Measurements from ENCODE around the gene SLCO2A1. TPM values are rescaled to one million over a fixed set of nuclear protein-coding genes. Genes with fewer than 3 reads are reported as not detected.
"Not testable (repeated sequence)": the region's sequence is repeated elsewhere in the genome, so short reads cannot be mapped to it uniquely, and the experiment has no call there.

The SLCO2A1 gene
- under 1 TPM in 1 of 2 donors, not detected in 1; 0.10 TPM for total RNA-seq

GRCh38 chr3:134029734-134030378 lies at the start of gene SLCO2A1:
Gene SLCO2A1, minus strand, starts transcription at chr3:134029925. Its CDS starts 123 bp downstream, at chr3:134029802.
- DNase-seq: peak; percentile 23 to 32
- peaks cover 4% of the 10 kb centered on the region for H3K4me1 Mint-ChIP-seq (ENCODE audit: low read depth)
- H3K27ac Mint-ChIP-seq: no peak within 1 kb of the TSS
- no peaks in the 10 kb centered on the region for H3K9me3 Mint-ChIP-seq
- H3K4me3 Mint-ChIP-seq: peak within 1 kb of the TSS; percentile 66 to 82
- peaks cover 47% of the 10 kb centered on the region for H3K27me3 Mint-ChIP-seq (ENCODE audit: low read depth)
- ATAC-seq (replicated peaks in 1 of 2): peak; percentile 47 to 69
- no peaks in the 10 kb centered on the region for H3K36me3 Mint-ChIP-seq (ENCODE audit: insufficient read depth in 2 of 2)

DNA sequence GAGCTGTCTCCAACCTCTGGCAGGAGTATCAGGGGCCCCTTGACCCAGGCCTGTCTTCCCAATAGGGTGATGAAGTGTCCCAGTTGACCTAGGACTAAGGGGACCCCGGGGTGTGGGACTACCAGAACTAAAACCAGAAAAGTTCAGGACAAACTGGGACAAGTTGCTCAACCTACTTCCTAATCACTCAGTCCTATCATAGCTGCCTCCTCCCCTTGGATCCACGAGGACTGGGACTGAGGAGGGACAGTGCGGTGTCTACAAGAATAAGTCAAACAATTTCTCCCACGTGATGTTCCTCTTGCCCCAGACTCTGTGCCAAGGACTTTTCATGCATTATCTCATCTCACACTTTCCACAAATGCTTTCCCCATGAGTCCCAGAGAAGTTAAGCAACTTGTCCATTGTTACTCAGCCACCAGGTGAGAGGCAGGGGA lies 49.4 kb upstream of the SLCO2A1 start:
- H3K4me3 Mint-ChIP-seq: no peak overlapping the region
- peaks cover 5% of the 10 kb centered on the region for H3K27me3 Mint-ChIP-seq (ENCODE audit: low read depth)
- DNase-seq: no peak
- no peak overlapping the region for H3K27ac Mint-ChIP-seq
- ATAC-seq (replicated peaks in 1 of 2): no peak
- H3K36me3 Mint-ChIP-seq (ENCODE audit: insufficient read depth in 2 of 2): no peaks in the 10 kb centered on the region
- no peaks in the 10 kb centered on the region for H3K4me1 Mint-ChIP-seq (ENCODE audit: low read depth)
- H3K9me3 Mint-ChIP-seq: no peaks in the 10 kb centered on the region

DNA sequence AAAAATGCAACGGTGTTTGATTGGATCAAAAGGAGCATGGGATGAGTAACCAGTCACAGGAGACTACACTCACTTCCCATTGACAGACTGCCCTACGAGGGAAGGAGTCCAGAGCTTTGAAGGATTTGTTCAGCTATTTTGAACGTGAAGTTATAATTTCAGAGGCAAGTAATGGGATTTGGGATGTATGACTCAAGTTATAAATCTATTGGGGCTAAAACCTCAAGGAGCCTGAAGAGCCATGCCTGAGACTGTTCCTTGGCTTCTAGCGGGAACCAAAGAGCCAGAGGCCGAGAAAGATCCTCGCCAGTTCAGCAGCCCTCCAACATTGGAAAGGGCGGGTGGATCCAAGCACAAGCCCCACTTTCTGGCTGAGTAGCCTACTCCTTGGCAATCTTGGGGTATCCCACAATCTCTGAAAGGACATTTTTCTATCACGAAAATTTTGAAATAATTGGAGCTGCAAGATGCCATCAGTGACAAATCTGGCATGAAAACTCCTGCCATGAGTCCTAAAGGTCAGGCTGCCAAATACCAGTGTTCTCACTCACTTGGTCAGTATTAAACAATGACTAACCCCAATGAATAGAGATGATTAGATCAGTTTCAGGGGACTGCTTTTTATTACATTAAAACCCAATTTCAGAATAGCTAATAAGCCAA lies 48.6 kb upstream of the SLCO2A1 start:
- Mint-ChIP-seq H3K4me1 (ENCODE audit: low read depth) (no peaks in the 10 kb centered on the region), H3K27me3 (ENCODE audit: low read depth) (peaks cover 5% of the 10 kb centered on the region), H3K4me3 (no peak overlapping the region), H3K9me3 (no peaks in the 10 kb centered on the region), H3K36me3 (ENCODE audit: insufficient read depth in 2 of 2) (no peaks in the 10 kb centered on the region), H3K27ac (no peak overlapping the region)
- ATAC-seq (replicated peaks in 1 of 2): no peak
- no peak for DNase-seq

GRCh38 chr3:134077649-134078161 lies 48.0 kb upstream of the SLCO2A1 start:
- Mint-ChIP-seq H3K36me3 (ENCODE audit: insufficient read depth in 2 of 2) (no peaks in the 10 kb centered on the region), H3K4me3 (no peak overlapping the region), H3K9me3 (no peaks in the 10 kb centered on the region), H3K27me3 (ENCODE audit: low read depth) (peaks cover 5% of the 10 kb centered on the region), H3K27ac (no peak overlapping the region), H3K4me1 (ENCODE audit: low read depth) (no peaks in the 10 kb centered on the region)
- DNase-seq (no peak), ATAC-seq (replicated peaks in 1 of 2) (no peak)

DNA sequence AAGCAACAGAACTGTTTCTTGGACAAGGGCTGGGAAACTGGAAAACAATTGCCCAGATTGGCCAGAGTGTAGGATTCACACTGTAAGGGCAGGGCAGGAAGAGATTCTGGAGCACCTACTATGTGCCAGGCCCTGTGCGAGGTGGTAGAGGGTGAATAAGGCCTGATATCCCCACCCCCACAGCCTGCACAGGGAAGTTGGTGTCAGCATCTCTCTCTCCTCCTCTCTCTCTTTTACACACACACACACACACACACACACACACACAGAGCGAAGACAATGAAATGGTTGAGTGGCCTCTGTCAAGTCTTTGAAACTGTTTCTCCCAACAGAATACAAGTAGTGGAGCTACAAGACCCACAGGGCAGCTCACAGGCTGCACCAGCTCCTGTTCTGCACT lies 47.1 kb upstream of the SLCO2A1 start:
- Mint-ChIP-seq H3K9me3 (no peaks in the 10 kb centered on the region), H3K36me3 (ENCODE audit: insufficient read depth in 2 of 2) (no peaks in the 10 kb centered on the region), H3K4me1 (ENCODE audit: low read depth) (no peaks in the 10 kb centered on the region), H3K27ac (no peak overlapping the region), H3K4me3 (no peak overlapping the region), H3K27me3 (ENCODE audit: low read depth) (peaks cover 5% of the 10 kb centered on the region)
- ATAC-seq (replicated peaks in 1 of 2): no peak
- no peak for DNase-seq

- no peaks in the 10 kb centered on the region for H3K4me1 Mint-ChIP-seq (ENCODE audit: low read depth)
- no peaks in the 10 kb centered on the region for H3K9me3 Mint-ChIP-seq
- H3K4me3 Mint-ChIP-seq: no peak overlapping the region
- ATAC-seq (replicated peaks in 1 of 2) (no peak), DNase-seq (no peak)
- no peak overlapping the region for H3K27ac Mint-ChIP-seq
- peaks cover 5% of the 10 kb centered on the region for H3K27me3 Mint-ChIP-seq (ENCODE audit: low read depth)
- H3K36me3 Mint-ChIP-seq (ENCODE audit: insufficient read depth in 2 of 2): no peaks in the 10 kb centered on the region
These were observed 46.1 kb upstream of the SLCO2A1 start for GRCh38 chr3:134075846-134076245.

- Mint-ChIP-seq H3K36me3 (ENCODE audit: insufficient read depth in 2 of 2) (no peaks in the 10 kb centered on the region), H3K4me3 (no peak overlapping the region), H3K4me1 (ENCODE audit: low read depth) (no peaks in the 10 kb centered on the region), H3K27me3 (ENCODE audit: low read depth) (peaks cover 5% of the 10 kb centered on the region), H3K9me3 (no peaks in the 10 kb centered on the region), H3K27ac (no peak overlapping the region)
- ATAC-seq (replicated peaks in 1 of 2) (no peak), DNase-seq (no peak)
These were observed 45.8 kb upstream of the SLCO2A1 start for GRCh38 chr3:134075568-134075825.

DNA sequence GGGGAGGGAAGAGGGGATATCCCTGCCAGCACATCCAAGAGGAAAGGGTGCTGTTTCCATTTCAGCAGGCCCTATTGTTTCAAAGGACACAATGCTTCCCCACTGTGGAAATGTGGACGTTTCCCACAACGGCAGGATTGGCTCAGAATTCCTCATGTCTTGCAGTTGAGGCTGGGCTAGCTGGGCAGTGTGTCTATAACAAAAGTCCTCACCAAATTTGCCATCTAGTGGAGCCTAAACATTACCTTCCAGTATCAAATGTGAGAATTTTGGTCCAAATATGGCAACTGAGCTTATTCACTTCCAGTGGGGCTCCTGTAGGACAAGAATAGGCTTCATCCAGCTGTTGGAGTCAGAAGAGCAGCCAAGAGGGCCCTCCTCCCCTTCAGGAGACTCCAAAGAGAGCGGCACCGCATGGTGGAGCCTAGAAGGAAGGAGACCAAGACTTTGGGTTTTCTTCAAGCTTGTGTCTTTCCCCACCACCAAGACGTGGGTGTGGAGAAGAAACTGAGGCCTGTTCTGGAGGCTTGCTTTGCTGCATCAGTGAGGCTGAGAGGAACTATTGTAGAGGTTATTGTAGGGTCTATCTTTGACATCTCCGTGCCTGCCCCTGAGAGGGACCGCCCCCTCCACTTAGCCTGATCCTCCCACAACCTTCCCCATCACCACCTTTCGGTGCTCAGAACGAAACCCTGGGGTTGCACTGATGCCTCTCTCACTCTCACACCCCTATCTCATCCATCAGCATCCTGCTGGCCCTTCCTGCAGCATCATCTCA lies 45.3 kb upstream of the SLCO2A1 start:
- Mint-ChIP-seq H3K4me1 (ENCODE audit: low read depth) (no peaks in the 10 kb centered on the region), H3K9me3 (no peaks in the 10 kb centered on the region)

DNA sequence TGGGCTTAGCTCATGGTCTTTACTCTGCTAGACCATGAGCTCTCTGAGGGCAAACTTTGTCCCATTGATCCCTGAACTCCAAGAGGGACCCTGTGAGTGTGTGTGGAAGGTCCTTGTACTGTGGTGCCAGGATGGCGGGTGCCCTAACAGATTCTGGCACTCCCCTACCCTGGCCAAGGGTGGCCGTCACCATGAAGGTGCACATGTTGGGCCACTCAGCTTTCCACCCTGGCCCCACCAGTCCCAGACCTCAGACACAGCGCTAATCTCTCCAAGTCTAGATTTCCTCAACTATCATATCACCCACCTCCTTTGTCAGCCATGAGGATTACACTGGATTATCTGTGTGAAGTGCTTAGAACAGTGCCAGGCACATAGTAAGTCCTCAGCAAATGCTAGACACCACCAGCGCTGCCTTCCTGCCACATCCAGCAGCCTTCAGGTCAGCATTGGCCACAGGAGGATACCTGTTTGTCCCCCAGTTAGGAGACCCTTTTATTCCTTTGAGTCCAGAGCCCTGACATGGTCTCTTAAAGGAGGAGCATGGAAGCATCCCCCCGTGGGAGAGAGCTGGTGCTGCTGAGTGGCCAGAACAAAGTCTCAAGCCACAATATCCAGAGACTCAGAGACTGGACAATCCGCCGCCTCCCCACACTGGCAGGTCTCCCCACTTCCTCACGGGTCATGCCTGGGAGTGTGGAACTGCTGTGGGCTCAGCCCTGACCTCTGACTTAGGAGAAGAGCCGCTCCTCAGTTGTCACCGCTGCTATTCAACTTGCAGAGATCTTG lies 44.5 kb upstream of the SLCO2A1 start:
- no peak overlapping the region for H3K27ac Mint-ChIP-seq
- H3K4me1 Mint-ChIP-seq (ENCODE audit: low read depth): no peaks in the 10 kb centered on the region
- ATAC-seq (replicated peaks in 1 of 2): no peak
- no peak overlapping the region for H3K4me3 Mint-ChIP-seq
- H3K36me3 Mint-ChIP-seq (ENCODE audit: insufficient read depth in 2 of 2): no peaks in the 10 kb centered on the region
- peaks cover 5% of the 10 kb centered on the region for H3K27me3 Mint-ChIP-seq (ENCODE audit: low read depth)
- no peak for DNase-seq
- no peaks in the 10 kb centered on the region for H3K9me3 Mint-ChIP-seq

More for the DNA sequence above, 45.3 kb upstream of the SLCO2A1 start:
- DNase-seq: no peak
- peaks cover 5% of the 10 kb centered on the region for H3K27me3 Mint-ChIP-seq (ENCODE audit: low read depth)
- no peak for ATAC-seq (replicated peaks in 1 of 2)
- no peak overlapping the region for H3K4me3 Mint-ChIP-seq
- H3K27ac Mint-ChIP-seq: no peak overlapping the region
- no peaks in the 10 kb centered on the region for H3K36me3 Mint-ChIP-seq (ENCODE audit: insufficient read depth in 2 of 2)

DNA sequence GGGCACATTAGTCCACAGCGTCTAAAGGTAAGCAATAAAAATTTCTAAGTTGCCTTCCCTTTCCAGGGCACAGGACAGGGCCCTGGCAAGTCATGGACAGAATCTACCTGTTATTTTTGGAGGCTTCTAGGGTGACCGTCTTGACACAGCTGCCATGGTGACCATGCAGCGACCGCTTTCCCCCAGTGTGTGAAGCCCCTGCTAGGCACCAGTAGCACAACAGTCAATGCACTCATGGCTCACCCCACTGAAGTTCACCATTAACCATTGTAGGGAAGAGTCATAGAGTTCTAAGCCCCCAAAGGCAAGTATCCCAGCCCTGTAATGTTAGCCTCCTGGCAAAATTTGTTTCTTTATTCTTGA lies 43.8 kb upstream of the SLCO2A1 start:
- ATAC-seq (replicated peaks in 1 of 2): no peak
- H3K4me3 Mint-ChIP-seq: no peak overlapping the region
- H3K4me1 Mint-ChIP-seq (ENCODE audit: low read depth): no peaks in the 10 kb centered on the region
- H3K9me3 Mint-ChIP-seq: no peaks in the 10 kb centered on the region
- H3K27ac Mint-ChIP-seq: no peak overlapping the region
- H3K36me3 Mint-ChIP-seq (ENCODE audit: insufficient read depth in 2 of 2): no peaks in the 10 kb centered on the region
- DNase-seq: no peak
- peaks cover 5% of the 10 kb centered on the region for H3K27me3 Mint-ChIP-seq (ENCODE audit: low read depth)

GRCh38 chr3:134072881-134073582 lies 43.3 kb upstream of the SLCO2A1 start:
- DNase-seq: no peak
- ATAC-seq (replicated peaks in 1 of 2): no peak

DNA sequence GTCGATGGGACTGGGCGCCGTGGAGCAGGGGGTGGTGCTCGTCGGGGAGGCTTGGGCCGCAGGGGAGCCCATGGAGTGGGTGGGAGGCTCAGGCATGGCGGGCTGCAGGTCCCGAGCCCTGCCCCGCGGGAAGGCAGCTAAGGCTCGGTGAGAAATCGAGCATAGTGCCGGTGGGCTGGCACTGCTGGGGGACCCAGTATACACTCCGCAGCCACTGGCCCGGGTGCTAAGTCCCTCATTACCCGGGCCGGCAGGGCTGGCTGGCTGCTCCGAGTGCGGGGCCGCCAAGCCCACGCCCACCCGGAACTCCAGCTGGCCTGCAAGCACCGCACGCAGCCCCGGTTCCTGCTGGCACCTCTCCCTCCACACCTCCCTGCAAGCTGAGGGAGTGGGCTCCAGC lies 40.6 kb upstream of the SLCO2A1 start:
- not testable (repeated sequence) for H3K27ac Mint-ChIP-seq; H3K9me3 Mint-ChIP-seq; H3K4me1 Mint-ChIP-seq (ENCODE audit: low read depth); H3K27me3 Mint-ChIP-seq (ENCODE audit: low read depth); DNase-seq; H3K4me3 Mint-ChIP-seq; H3K36me3 Mint-ChIP-seq (ENCODE audit: insufficient read depth in 2 of 2); ATAC-seq (replicated peaks in 1 of 2)

More at GRCh38 chr3:134072881-134073582, 43.3 kb upstream of the SLCO2A1 start:
- H3K36me3 Mint-ChIP-seq (ENCODE audit: insufficient read depth in 2 of 2): no peaks in the 10 kb centered on the region
- H3K4me1 Mint-ChIP-seq (ENCODE audit: low read depth): no peaks in the 10 kb centered on the region
- no peak overlapping the region for H3K27ac Mint-ChIP-seq
- no peak overlapping the region for H3K4me3 Mint-ChIP-seq
- no peaks in the 10 kb centered on the region for H3K9me3 Mint-ChIP-seq
- H3K27me3 Mint-ChIP-seq (ENCODE audit: low read depth): peaks cover 5% of the 10 kb centered on the region

Data from activated T-cell treated with anti-CD3 and anti-CD28 coated beads, Interleukin-2, amount 50 U/mL, for 72 hours (primary cell).